Panc1 (cell line): ENCODE results near the gene ZNF346.

Experiments
- POLR2AphosphoS5 ChIP-seq: IDR thresholded peaks from 2 replicates; pipeline ENCODE4 v1.6.1; 2012; ENCODE audit warnings: mild to moderate bottlenecking, low read depth, low read length, moderate library complexity
- SIN3A ChIP-seq: IDR thresholded peaks from 2 replicates; pipeline ENCODE4 v1.6.1; 2012; ENCODE audit warnings: low read depth, mild to moderate bottlenecking, low read length, moderate library complexity, borderline replicate concordance; ENCODE audit not compliant: insufficient read depth
- TCF7L2 ChIP-seq: IDR thresholded peaks from 2 replicates; pipeline ENCODE4 v1.6.1; 2011; ENCODE audit warnings: mild to moderate bottlenecking, low read depth, low read length, inconsistent platforms
- TF ChIP-seq, protein P1 (sequence below): fragments of 450-650 bp; IDR thresholded peaks from 2 replicates; pipeline ENCODE4 v1.5.1; 2017; ENCODE audit warnings: mild to moderate bottlenecking
- TF ChIP-seq, protein P2 (sequence below), 2 experiments: IDR thresholded peaks; 2 replicates each; pipeline ENCODE4 v1.6.1; 2011 to 2012; ENCODE audit warnings: low read depth in 2 of 2, control low read depth in 1 of 2, low read length in 1 of 2, mild to moderate bottlenecking in 1 of 2, moderate library complexity in 1 of 2; ENCODE audit not compliant: insufficient read depth in 1 of 2

GRCh38 chr5:177045631-177046030 is 23.1 kb downstream of the ZNF346 start:
- TF ChIP-seq, protein P1, sequence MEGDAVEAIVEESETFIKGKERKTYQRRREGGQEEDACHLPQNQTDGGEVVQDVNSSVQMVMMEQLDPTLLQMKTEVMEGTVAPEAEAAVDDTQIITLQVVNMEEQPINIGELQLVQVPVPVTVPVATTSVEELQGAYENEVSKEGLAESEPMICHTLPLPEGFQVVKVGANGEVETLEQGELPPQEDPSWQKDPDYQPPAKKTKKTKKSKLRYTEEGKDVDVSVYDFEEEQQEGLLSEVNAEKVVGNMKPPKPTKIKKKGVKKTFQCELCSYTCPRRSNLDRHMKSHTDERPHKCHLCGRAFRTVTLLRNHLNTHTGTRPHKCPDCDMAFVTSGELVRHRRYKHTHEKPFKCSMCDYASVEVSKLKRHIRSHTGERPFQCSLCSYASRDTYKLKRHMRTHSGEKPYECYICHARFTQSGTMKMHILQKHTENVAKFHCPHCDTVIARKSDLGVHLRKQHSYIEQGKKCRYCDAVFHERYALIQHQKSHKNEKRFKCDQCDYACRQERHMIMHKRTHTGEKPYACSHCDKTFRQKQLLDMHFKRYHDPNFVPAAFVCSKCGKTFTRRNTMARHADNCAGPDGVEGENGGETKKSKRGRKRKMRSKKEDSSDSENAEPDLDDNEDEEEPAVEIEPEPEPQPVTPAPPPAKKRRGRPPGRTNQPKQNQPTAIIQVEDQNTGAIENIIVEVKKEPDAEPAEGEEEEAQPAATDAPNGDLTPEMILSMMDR = no peak
- TF ChIP-seq POLR2AphosphoS5 = no peak
- no peak for TF ChIP-seq TCF7L2
- TF ChIP-seq, protein P2, sequence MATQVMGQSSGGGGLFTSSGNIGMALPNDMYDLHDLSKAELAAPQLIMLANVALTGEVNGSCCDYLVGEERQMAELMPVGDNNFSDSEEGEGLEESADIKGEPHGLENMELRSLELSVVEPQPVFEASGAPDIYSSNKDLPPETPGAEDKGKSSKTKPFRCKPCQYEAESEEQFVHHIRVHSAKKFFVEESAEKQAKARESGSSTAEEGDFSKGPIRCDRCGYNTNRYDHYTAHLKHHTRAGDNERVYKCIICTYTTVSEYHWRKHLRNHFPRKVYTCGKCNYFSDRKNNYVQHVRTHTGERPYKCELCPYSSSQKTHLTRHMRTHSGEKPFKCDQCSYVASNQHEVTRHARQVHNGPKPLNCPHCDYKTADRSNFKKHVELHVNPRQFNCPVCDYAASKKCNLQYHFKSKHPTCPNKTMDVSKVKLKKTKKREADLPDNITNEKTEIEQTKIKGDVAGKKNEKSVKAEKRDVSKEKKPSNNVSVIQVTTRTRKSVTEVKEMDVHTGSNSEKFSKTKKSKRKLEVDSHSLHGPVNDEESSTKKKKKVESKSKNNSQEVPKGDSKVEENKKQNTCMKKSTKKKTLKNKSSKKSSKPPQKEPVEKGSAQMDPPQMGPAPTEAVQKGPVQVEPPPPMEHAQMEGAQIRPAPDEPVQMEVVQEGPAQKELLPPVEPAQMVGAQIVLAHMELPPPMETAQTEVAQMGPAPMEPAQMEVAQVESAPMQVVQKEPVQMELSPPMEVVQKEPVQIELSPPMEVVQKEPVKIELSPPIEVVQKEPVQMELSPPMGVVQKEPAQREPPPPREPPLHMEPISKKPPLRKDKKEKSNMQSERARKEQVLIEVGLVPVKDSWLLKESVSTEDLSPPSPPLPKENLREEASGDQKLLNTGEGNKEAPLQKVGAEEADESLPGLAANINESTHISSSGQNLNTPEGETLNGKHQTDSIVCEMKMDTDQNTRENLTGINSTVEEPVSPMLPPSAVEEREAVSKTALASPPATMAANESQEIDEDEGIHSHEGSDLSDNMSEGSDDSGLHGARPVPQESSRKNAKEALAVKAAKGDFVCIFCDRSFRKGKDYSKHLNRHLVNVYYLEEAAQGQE (IDR thresholded peaks at IDR 0.05; ENCODE audit: insufficient read depth in 1 of 2, low read depth in 2 of 2, low read length in 1 of 2) = no peak
- TF ChIP-seq SIN3A = no peak
